GM21526 (cell line): ENCODE measurements around the gene PCSK5.

Experiments used
- ATAC-seq: cut with Tn5 transposase; IDR thresholded peaks from one replicate; pipeline ENCODE4 v1.9.1; 2021; ENCODE audit warnings: moderate library complexity; ENCODE audit not compliant: unreplicated experiment, low FRiP score

PCSK5 gene

GRCh38 chr9:75998096-75998780 is 107.8 kb downstream of the PCSK5 start:
- no peak for ATAC-seq

DNA sequence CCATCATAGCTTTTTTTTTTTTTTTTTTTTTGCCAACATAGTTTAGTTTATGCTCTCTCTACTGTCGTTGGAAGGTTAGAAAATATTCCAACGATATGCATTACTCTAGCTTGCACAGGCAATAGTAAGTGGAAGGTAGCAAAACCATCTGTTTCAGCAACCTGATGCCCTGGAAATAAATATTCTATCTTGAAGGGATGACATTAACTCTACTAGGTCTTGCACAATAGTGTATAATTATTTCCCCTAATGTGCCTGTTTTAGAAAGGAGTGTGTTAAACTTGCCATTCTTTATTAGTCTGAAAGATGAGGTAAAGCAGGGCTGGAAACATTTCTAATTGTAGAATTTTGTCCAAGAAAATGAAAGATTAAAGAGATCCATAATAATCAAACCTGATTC is 111.0 kb downstream of the PCSK5 start:
- no peak for ATAC-seq

GRCh38 chr9:76003041-76003440 is 112.6 kb downstream of the PCSK5 start:
- ATAC-seq: no peak

- peak; percentile 82 for ATAC-seq
These were observed 114.1 kb downstream of the PCSK5 start for GRCh38 chr9:76004526-76004925.

GRCh38 chr9:76007935-76008334 is 117.5 kb downstream of the PCSK5 start:
- ATAC-seq: no peak

- no peak for ATAC-seq
These were observed 123.3 kb downstream of the PCSK5 start for GRCh38 chr9:76013809-76014208.

GRCh38 chr9:76018235-76018634 is 127.8 kb downstream of the PCSK5 start:
- ATAC-seq: no peak

GRCh38 chr9:76018761-76019160 is 128.3 kb downstream of the PCSK5 start:
- ATAC-seq: no peak

DNA sequence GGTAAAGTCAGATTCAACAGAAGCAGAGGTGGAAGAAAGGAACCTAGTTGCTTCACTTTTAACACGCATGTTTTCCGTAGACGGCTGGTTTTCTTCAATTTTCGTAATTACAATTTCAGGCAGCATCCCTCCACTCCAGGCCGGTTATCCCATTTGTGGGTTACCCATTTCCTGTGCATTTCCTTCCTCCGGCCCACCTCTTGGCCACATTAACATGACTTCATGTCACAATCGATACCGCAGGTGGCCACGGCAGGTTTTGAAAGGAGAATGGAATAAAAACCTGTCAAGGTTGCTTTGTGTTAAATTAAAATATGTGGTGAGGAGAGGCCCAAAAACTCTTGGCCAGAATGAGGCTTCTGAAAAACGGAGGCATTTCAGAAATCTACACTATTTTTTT is 130.2 kb downstream of the PCSK5 start:
- ATAC-seq: no peak

DNA sequence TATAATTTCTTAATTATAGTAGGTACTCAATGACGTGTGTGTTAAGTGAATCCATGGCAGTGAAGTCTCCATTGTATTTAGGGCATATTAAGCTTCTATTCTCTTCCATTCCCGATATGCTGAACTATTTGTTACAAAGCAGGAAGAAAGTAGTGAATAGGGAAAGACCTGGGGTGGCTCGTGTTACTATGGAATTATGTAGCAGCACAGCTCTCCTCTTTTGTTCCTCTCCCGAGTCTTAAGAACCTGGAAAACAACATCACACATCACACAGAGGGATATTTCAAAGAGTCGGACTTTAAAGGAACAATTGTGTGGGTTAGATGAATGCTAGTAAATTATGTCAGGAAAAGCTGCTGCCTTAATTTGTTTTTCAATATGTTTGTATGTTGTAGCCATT is 131.8 kb downstream of the PCSK5 start:
- ATAC-seq: no peak

DNA sequence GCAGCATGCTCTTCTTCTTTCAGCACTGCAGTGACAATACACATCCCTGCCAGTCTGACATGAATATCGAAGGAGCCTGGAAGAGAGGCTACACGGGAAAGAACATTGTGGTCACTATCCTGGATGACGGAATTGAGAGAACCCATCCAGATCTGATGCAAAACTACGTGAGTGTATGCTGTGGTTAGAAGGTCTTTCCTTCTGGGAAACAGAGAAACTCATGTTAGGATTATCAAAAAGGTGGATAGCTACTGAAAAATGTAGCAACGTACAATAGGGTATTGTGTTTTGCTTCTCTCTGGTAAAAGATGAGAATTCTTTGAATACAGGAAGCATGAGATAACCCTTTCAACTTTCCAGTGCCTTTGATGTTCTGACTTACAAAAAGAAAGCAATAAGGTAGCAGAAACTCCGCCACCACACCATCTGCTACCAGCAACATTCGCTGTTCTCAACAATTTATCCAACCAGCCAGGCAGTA is 133.3 kb downstream of the PCSK5 start:
- no peak for ATAC-seq

GRCh38 chr9:76025286-76025685 is 134.8 kb downstream of the PCSK5 start:
- ATAC-seq: no peak

DNA sequence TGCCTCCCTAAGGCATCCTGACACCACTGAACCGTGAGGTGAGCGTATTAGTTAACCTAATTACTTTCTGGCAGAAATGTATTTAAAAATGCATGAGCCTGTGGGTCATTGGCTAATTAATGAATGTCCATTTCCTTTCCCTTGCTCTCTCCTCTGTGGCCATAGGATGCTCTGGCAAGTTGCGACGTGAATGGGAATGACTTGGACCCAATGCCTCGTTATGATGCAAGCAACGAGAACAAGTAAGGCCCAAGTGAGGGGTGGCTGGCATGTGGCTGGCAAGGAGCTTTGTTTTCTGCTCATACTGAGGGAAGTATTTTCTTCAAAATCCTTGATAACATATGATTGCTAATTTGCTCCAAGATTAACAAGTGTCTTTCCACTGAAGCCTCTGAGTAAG is 136.3 kb downstream of the PCSK5 start:
- ATAC-seq: no peak

DNA sequence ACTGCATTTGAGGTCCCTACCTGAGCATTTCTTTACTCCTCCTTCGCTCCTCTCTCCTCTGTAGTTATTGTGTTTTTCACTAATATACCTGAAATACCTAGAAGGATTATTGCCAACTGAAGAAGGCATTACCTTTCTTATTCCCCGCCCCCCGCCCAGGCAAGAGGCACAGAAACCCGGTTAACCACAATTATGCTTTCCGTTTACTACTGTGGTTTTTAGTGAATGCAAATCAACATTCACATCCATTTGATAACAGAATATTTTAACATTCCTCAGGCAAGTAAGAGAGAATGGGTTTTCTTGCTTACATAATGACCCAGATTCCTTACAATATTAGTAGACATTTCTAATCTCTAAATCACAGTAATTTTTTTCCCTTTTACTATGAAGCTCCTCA is 136.9 kb downstream of the PCSK5 start:
- no peak for ATAC-seq

GRCh38 chr9:76027861-76028260 is 137.4 kb downstream of the PCSK5 start:
- ATAC-seq: no peak

GRCh38 chr9:76032038-76032796 is 141.7 kb downstream of the PCSK5 start:
- no peak for ATAC-seq

GRCh38 chr9:76032797-76033373 is 142.4 kb downstream of the PCSK5 start:
- ATAC-seq: no peak

GRCh38 chr9:76034049-76034448 is 143.6 kb downstream of the PCSK5 start:
- ATAC-seq: no peak

- ATAC-seq: no peak
These were observed 146.3 kb downstream of the PCSK5 start for GRCh38 chr9:76036762-76037161.

DNA sequence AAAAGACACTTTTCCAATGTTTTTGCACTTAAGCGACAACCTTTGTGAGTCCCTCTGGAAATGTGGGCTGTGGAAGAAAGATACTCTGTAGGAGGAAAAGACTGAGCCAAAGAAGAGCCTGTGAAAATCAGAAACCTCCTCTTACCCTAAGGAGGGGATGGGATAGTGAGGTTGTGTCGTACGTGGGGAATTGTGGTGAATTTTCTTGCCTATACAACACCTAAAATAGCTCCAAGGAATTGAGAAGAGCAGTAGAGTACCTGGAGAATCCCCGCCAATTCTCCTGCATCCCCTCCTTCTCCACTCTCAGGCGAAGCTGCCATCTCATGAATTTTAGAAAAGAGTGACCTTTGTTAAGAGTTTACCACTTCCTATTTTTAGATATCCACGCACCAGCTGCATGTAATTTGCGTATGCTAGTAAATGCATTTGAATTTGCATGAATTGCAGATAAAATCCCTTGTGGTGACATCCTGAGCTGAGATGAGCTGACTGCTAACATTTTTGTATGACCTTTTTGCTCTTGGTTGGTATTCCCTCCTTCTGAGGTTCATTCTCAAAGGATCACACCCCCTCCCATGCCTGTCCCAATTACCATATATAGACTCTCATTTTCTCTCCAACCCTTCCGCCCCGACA is 147.2 kb downstream of the PCSK5 start:
- no peak for ATAC-seq

GRCh38 chr9:76038431-76038830 is 148.0 kb downstream of the PCSK5 start:
- no peak for ATAC-seq
